Prostate gland (tissue), 2 donors: Measurements from ENCODE around the gene TFCP2. TPM values are rescaled to one million over a fixed set of nuclear protein-coding genes. Genes with fewer than 3 reads are reported as not detected.

Experiments
- DNase-seq: peaks from one replicate; pipeline ENCODE4 v3.0.0-alpha.2; 2019; ENCODE audit warnings: low spot score
- H3K27ac ChIP-seq, 2 donors: fragments of 200-600 bp; sonication (generic); 2 replicates each; pipeline ENCODE4 v1.5.1; 2017 to 2019
- H3K27me3 ChIP-seq: fragments of 200-600 bp; sonication (generic); replicated peaks from 2 replicates; pipeline ENCODE4 v1.5.1; 2019; ENCODE audit not compliant: insufficient read depth
- H3K36me3 ChIP-seq, 2 donors: fragments of 200-600 bp; sonication (generic); 1 replicate in 1 of 2; 2 replicates in 1 of 2; pipeline versions ENCODE4 v1.5.1 to v1.8.1; 2017 to 2019
- H3K4me1 ChIP-seq: fragments of 200-600 bp; sonication (generic); replicated peaks from 2 replicates; pipeline ENCODE4 v1.5.1; 2019
- H3K4me3 ChIP-seq, 2 donors: fragments of 200-600 bp; sonication (generic); 2 replicates each; pipeline ENCODE4 v1.5.1; 2017 to 2019
- H3K9me3 ChIP-seq: fragments of 200-600 bp; sonication (generic); 2 replicates; pipeline ENCODE4 v1.5.1; 2017
- POLR2A ChIP-seq: fragments of 450-650 bp; IDR thresholded peaks from one replicate; pipeline ENCODE4 v1.6.1; 2016; ENCODE audit warnings: antibody characterized with exemption, mild to moderate bottlenecking
- POLR2AphosphoS5 ChIP-seq: sonication (generic); formaldehyde crosslinking; IDR thresholded peaks from one replicate; pipeline ENCODE4 v1.6.1; 2017; ENCODE audit warnings: antibody characterized with exemption
- WGBS: methylation state at CpG from one replicate; pipeline ENCODE4 v1.1.5; 2018; 5-methylcytosine and 5-hydroxymethylcytosine counted together
- intact Hi-C: fragments of 100-400 bp; cut with DNase I; formaldehyde crosslinking; loops from one replicate; pipeline ENCODE4 v1.14.2; 2022
- small RNA-seq, 2 donors: library from RNA; depleted of rRNA; stranded (forward); fragments of <200 nt; gene quantifications; one replicate each; pipeline ENCODE3, GENCODE V24; 2016
- total RNA-seq, 2 donors: library from RNA; depleted of rRNA; stranded (reverse); fragments of >200 nt; gene quantifications; one replicate each; pipeline ENCODE4 v1.1.0, GENCODE V29; 2016
- TF ChIP-seq, protein P1 (sequence below), 4 experiments: fragments of 200-600 bp in 2 of 4; fragments of 450-650 bp in 2 of 4; sonication (generic) in 2 of 4; IDR thresholded peaks; 1 replicate in 3 of 4; 2 replicates in 1 of 4; pipeline ENCODE4 v1.5.1; 2016 to 2019; ENCODE audit warnings: antibody characterized with exemption in 4 of 4, mild to moderate bottlenecking in 2 of 4, moderate library complexity in 2 of 4

The TFCP2 gene
- total RNA-seq, 2 donors from 2014 or later, result 11.5 to 21.0 TPM

DNA sequence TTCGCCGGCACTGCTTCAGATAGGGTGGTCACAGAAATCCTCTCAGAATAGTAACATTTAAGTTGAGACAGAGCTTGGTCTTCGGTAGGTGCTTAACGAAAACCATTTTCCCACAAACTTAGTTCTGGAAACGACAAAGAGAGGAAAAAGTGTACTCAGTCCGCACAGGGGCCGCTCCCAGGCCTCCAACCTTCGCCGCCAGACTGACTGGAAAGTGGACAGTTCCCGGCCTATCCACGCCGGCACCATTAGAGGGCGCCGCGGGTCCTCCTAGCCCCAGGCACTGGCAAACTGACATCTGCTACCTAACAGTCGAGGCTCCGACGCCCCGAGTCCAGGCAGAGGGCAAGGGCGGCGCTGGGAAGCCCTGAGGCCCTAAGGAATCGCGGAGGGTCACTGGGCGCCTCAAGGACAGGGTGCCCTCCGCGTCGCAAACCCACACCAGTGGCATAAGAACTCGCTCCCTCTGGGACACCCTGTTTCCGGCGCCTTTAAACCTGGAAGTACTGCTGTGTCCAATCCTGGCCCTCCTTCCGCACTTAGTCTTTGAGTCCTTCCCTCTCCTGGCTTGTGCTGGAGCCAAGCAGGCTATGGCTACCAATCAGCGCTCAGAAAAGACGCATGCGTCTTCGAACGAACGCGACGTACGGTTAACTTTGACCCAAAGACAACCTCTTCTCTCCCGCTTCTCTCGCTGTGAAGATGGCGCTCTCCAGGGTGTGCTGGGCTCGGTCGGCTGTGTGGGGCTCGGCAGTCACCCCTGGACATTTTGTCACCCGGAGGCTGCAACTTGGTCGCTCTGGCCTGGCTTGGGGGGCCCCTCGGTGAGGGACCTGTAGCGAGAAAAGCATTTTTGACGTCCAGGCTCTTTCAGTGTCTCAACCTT, 125.0 kb downstream of the TFCP2 start, which contains the start of gene LETMD1:
TSS of gene LETMD1 (plus strand) at position 673 of the 886 bp plus-strand sequence. CDS start at position 703, 30 bp downstream.
- H3K36me3 ChIP-seq, result no peaks in the 10 kb centered on the region
- TF ChIP-seq, protein P1, sequence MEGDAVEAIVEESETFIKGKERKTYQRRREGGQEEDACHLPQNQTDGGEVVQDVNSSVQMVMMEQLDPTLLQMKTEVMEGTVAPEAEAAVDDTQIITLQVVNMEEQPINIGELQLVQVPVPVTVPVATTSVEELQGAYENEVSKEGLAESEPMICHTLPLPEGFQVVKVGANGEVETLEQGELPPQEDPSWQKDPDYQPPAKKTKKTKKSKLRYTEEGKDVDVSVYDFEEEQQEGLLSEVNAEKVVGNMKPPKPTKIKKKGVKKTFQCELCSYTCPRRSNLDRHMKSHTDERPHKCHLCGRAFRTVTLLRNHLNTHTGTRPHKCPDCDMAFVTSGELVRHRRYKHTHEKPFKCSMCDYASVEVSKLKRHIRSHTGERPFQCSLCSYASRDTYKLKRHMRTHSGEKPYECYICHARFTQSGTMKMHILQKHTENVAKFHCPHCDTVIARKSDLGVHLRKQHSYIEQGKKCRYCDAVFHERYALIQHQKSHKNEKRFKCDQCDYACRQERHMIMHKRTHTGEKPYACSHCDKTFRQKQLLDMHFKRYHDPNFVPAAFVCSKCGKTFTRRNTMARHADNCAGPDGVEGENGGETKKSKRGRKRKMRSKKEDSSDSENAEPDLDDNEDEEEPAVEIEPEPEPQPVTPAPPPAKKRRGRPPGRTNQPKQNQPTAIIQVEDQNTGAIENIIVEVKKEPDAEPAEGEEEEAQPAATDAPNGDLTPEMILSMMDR (IDR thresholded peaks at IDR 0.05), result peak; percentile 69 to 90 (median 90)
- TF ChIP-seq POLR2AphosphoS5, result peak; percentile 97
- TF ChIP-seq POLR2A, result peak; percentile 55
- peaks cover 7% of the 10 kb centered on the region for H3K4me1 ChIP-seq
- peak within 1 kb of the TSS; percentile 66 to 76 for H3K4me3 ChIP-seq
- intact Hi-C loops, result loop anchor here (5.0 to 10.0 kb wide), 2 partner anchors 34 to 167 kb away; partner anchors contain the start of genes CSRNP2 and POU6F1
- H3K9me3 ChIP-seq, result no peaks in the 10 kb centered on the region
- H3K27me3 ChIP-seq, result no peaks in the 10 kb centered on the region
- H3K27ac ChIP-seq, result peak within 1 kb of the TSS; percentile 85 to 89
- WGBS, result 4% methylated on average over 50 of the region's 51 CpGs
- DNase-seq, result peak; percentile 96

Small RNAs within 50 kb of the gene (small RNA-seq; reads per million reads assigned to genes)
- gene RF00019 (0 reads per million in 2 donors), gene RNU6-199P (0 reads per million in 2 donors)

Other genes starting within 250 kb of the TFCP2 start
- not detected for gene HIGD1C, start 220.6 kb downstream of the TFCP2 start, total RNA-seq
- 10 to 100 TPM; 61.8 to 64.5 TPM for gene SLC11A2, start 146.8 kb downstream of the TFCP2 start, total RNA-seq
- gene LETMD1, start 124.8 kb downstream of the TFCP2 start, total RNA-seq, result 10 to 100 TPM; 63.3 to 63.6 TPM
- 10 to 100 TPM; 27.3 to 46.1 TPM for gene CSRNP2, start 89.5 kb downstream of the TFCP2 start, total RNA-seq
- 10 to 100 TPM; 13.5 to 17.2 TPM for gene POU6F1, start 44.9 kb upstream of the TFCP2 start, total RNA-seq
- 100 to 1,000 TPM; 299 to 374 TPM for gene DAZAP2, start 65.7 kb upstream of the TFCP2 start, total RNA-seq
- 10 to 100 TPM; 10.7 to 15.4 TPM for gene SMAGP, start 97.3 kb upstream of the TFCP2 start, total RNA-seq
- gene BIN2, start 151.0 kb upstream of the TFCP2 start, total RNA-seq, result 1 to 10 TPM; 2.6 to 5.5 TPM
- not detected for gene CELA1, start 173.5 kb upstream of the TFCP2 start, total RNA-seq
- gene GALNT6, start 218.3 kb upstream of the TFCP2 start, total RNA-seq, result 1 to 10 TPM; 1.1 to 4.6 TPM